GM10847 (cell line): ENCODE measurements around the gene CDK19.

ENCODE experiments used
- POLR2A ChIP-seq: IDR thresholded peaks from 2 replicates; pipeline ENCODE4 v1.6.1; 2011; ENCODE audit not compliant: insufficient read length; ENCODE audit errors: extremely low read depth

Gene CDK19

GRCh38 chr6:110608151-110608550, 207.1 kb downstream of the CDK19 start:
- TF ChIP-seq POLR2A = no peak

GRCh38 chr6:110606151-110606550, 209.1 kb downstream of the CDK19 start:
- no peak for TF ChIP-seq POLR2A

GRCh38 chr6:110597761-110598160, 217.5 kb downstream of the CDK19 start:
- TF ChIP-seq POLR2A = no peak

- TF ChIP-seq POLR2A = no peak
These were observed 218.9 kb downstream of the CDK19 start for GRCh38 chr6:110596354-110596753.

GRCh38 chr6:110595112-110595511, 220.2 kb downstream of the CDK19 start:
- TF ChIP-seq POLR2A = no peak

- no peak for TF ChIP-seq POLR2A
These were observed 221.6 kb downstream of the CDK19 start for GRCh38 chr6:110593637-110594036.

- TF ChIP-seq POLR2A = no peak
These were observed 222.5 kb downstream of the CDK19 start for GRCh38 chr6:110592765-110593164.

GRCh38 chr6:110590821-110591351, 224.4 kb downstream of the CDK19 start:
- no peak for TF ChIP-seq POLR2A

- no peak for TF ChIP-seq POLR2A
These were observed 225.3 kb downstream of the CDK19 start for GRCh38 chr6:110589865-110590513.

- no peak for TF ChIP-seq POLR2A
These were observed 227.9 kb downstream of the CDK19 start for GRCh38 chr6:110587328-110587727.

- TF ChIP-seq POLR2A = no peak
These were observed 233.6 kb downstream of the CDK19 start for GRCh38 chr6:110581679-110582078.

GRCh38 chr6:110575925-110576463, 239.3 kb downstream of the CDK19 start:
- TF ChIP-seq POLR2A = no peak

- TF ChIP-seq POLR2A = no peak
These were observed 240.5 kb downstream of the CDK19 start for GRCh38 chr6:110574817-110575216.

GRCh38 chr6:110573537-110573936, 241.7 kb downstream of the CDK19 start:
- no peak for TF ChIP-seq POLR2A

GRCh38 chr6:110573136-110573535, 242.1 kb downstream of the CDK19 start:
- no peak for TF ChIP-seq POLR2A

GRCh38 chr6:110567957-110568696, 247.1 kb downstream of the CDK19 start:
- no peak for TF ChIP-seq POLR2A
